B cell (primary cell): Measurements from ENCODE around the gene C1QTNF6. TPM values are rescaled to one million over a fixed set of nuclear protein-coding genes. Genes with fewer than 3 reads are reported as not detected.

Source experiments
- ATAC-seq: fragments of 200-7000 bp; cut with Tn5 transposase; one replicate; pipeline ENCODE4 v1.10.0; 2021; ENCODE audit warnings: low read depth, mild to moderate bottlenecking, moderate number of reproducible peaks, moderate library complexity
- CTCF ChIA-PET: fragments of 350-600 bp; sonication (Branson Sonifier 250); formaldehyde crosslinking; loops from one replicate; lab custom pipeline; 2021; ENCODE audit warnings: antibody characterized with exemption, inconsistent platforms; lab: Charles Lee
- POLR2A ChIA-PET: fragments of 350-600 bp; sonication (Branson Sonifier 250); formaldehyde crosslinking; loops from one replicate; lab custom pipeline; 2021; ENCODE audit warnings: antibody characterized with exemption; lab: Charles Lee
- DNase-seq: peaks from one replicate; pipeline ENCODE4 v3.0.0; 2013
- H2AFZ ChIP-seq: 2 replicates; pipeline ENCODE4 v1.6.1; 2012; ENCODE audit warnings: mild to moderate bottlenecking, low read depth, low read length; ENCODE audit not compliant: insufficient read depth, poor library complexity, severe bottlenecking
- H3K27ac ChIP-seq, 2 donors: 1 replicate in 1 of 2; 2 replicates in 1 of 2; pipeline ENCODE4 v1.5.1; 2012 to 2013; ENCODE audit warnings: low read length in 2 of 2, mild to moderate bottlenecking in 2 of 2, moderate library complexity in 1 of 2
- H3K27me3 ChIP-seq, 4 experiments: fragments of 200-600 bp in 1 of 4; sonication (generic) in 1 of 4; replicated peaks in 1 of 4; 1 replicate in 2 of 4; 2 replicates in 2 of 4; pipeline versions ENCODE4 v1.6.1 to v1.7.0; 2013 to 2016; ENCODE audit warnings: low read length in 3 of 4, mild to moderate bottlenecking in 2 of 4, mixed read lengths in 1 of 4, moderate library complexity in 1 of 4; ENCODE audit not compliant: insufficient read depth in 4 of 4, control insufficient read depth in 3 of 4; ENCODE audit errors: control extremely low read depth in 1 of 4
- H3K36me3 ChIP-seq, 2 experiments: replicated peaks in 1 of 2; 1 replicate in 1 of 2; 2 replicates in 1 of 2; pipeline versions ENCODE4 v1.6.1 to v1.7.1; 2013; ENCODE audit warnings: low read length in 1 of 2; ENCODE audit not compliant: insufficient read depth in 2 of 2, control insufficient read depth in 1 of 2; ENCODE audit errors: control extremely low read depth in 1 of 2, extremely low read depth in 1 of 2
- H3K4me1 ChIP-seq, 2 donors: fragments of 200-600 bp in 1 of 2; sonication (generic) in 1 of 2; 1 replicate in 1 of 2; 2 replicates in 1 of 2; pipeline versions ENCODE4 v1.5.1 to v1.6.1; 2013 to 2017; ENCODE audit warnings: low read length in 2 of 2; ENCODE audit not compliant: control insufficient read depth in 2 of 2, insufficient read depth in 2 of 2
- H3K4me2 ChIP-seq: replicated peaks from 2 replicates; pipeline ENCODE3; 2012; ENCODE audit warnings: mild to moderate bottlenecking, low read depth, low read length; ENCODE audit not compliant: poor library complexity, severe bottlenecking
- H3K4me3 ChIP-seq, 5 experiments: fragments of 200-600 bp in 1 of 5; sonication (generic) in 1 of 5; 1 replicate in 3 of 5; 2 replicates in 2 of 5; pipeline versions ENCODE4 v1.5.1 to v1.7.0; 2011 to 2016; ENCODE audit warnings: low read length in 4 of 5, mild to moderate bottlenecking in 4 of 5, low read depth in 2 of 5, control low read depth in 1 of 5, moderate library complexity in 1 of 5; ENCODE audit not compliant: insufficient read depth in 1 of 5; ENCODE audit errors: control extremely low read depth in 1 of 5, extremely low read depth in 1 of 5
- H3K79me2 ChIP-seq: fragments of 200-600 bp; sonication (generic); one replicate; pipeline ENCODE4 v1.6.0; 2016; ENCODE audit warnings: low read length; ENCODE audit not compliant: control insufficient read depth, insufficient read depth
- H3K9ac ChIP-seq: fragments of 200-600 bp; sonication (generic); 2 replicates; pipeline ENCODE4 v1.6.1; 2017; ENCODE audit warnings: mild to moderate bottlenecking, low read length, moderate library complexity
- H3K9me3 ChIP-seq, 3 donors: one replicate each; pipeline versions ENCODE4 v1.6.1 to v1.7.1; 2013; ENCODE audit warnings: low read length in 2 of 3; ENCODE audit not compliant: control insufficient read depth in 2 of 3, insufficient read depth in 1 of 3; ENCODE audit errors: control extremely low read depth in 1 of 3
- H4K20me1 ChIP-seq: 2 replicates; pipeline ENCODE4 v1.6.0; 2012; ENCODE audit warnings: mild to moderate bottlenecking, low read length; ENCODE audit not compliant: insufficient read depth, control insufficient read depth, poor library complexity, severe bottlenecking
- H3K27ac Mint-ChIP-seq: one replicate; pipeline ENCODE4 v1.8.0; 2021; ENCODE audit warnings: mixed read lengths
- H3K27me3 Mint-ChIP-seq: one replicate; pipeline ENCODE4 v1.8.0; 2021; ENCODE audit warnings: mixed read lengths
- H3K4me1 Mint-ChIP-seq: one replicate; pipeline ENCODE4 v1.8.0; 2021; ENCODE audit warnings: mixed read lengths
- H3K4me3 Mint-ChIP-seq: one replicate; pipeline ENCODE4 v1.8.0; 2021; ENCODE audit warnings: mixed read lengths
- H3K9me3 Mint-ChIP-seq: one replicate; pipeline ENCODE4 v1.8.0; 2022; ENCODE audit warnings: mixed read lengths; ENCODE audit not compliant: insufficient read depth
- EZH2 ChIP-seq: IDR thresholded peaks from 2 replicates; pipeline ENCODE4 v1.6.1; 2012; ENCODE audit warnings: borderline replicate concordance, low read depth, mild to moderate bottlenecking, moderate library complexity, low read length; ENCODE audit not compliant: insufficient read depth, poor library complexity, severe bottlenecking
- WGBS: methylation state at CpG from one replicate; pipeline ENCODE4 v1.1.5; 2013; ENCODE audit warnings: missing lambda C conversion rate; ENCODE audit not compliant: insufficient coverage; 5-methylcytosine and 5-hydroxymethylcytosine counted together
- intact Hi-C: fragments of 100-400 bp; cut with micrococcal nuclease; formaldehyde crosslinking; loops from one replicate; pipeline ENCODE4 v1.10.0; 2022
- polyA plus RNA-seq: library from polyadenylated mRNA; depleted of rRNA; stranded (reverse); fragments of >200 nt; gene quantifications from 2 replicates; pipeline ENCODE4 v1.2.3, GENCODE V29; 2012
- total RNA-seq, 2 donors: library from RNA; stranded (reverse); fragments of 120-200 nt in 1 of 2; gene quantifications; 1 replicate in 1 of 2; 2 replicates in 1 of 2; pipeline versions ENCODE4 v1.2.3 to v1.2.4, GENCODE V29; 2013 to 2022
- TF ChIP-seq, protein P1 (sequence below): fragments of 200-600 bp; IDR thresholded peaks from one replicate; pipeline ENCODE4 v1.8.0; 2022; ENCODE audit warnings: antibody characterized with exemption, mild to moderate bottlenecking

Gene C1QTNF6
- total and polyA plus RNA-seq, 2 donors (not counting 1 experiment from before 2014, with no cell fraction given), result 18.5 to 33.9 TPM

DNA sequence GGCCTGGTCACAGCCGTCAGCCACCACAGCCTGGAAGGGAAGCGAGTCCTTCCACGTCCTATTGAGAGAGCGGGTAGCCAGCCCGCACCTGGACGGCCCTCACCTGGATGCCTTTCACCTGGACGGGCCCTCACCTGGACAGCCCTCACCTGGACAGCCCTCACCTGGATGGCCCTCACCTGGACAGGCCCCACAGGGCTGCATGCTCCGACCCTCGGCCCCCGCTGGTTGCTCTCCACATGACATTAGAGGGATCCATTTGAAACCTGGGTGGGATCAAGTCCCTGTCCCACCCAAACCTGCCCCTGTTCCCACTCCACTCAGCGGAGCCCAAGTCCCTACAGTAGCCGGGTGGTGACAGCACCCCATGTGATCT, 3.7 kb downstream of the C1QTNF6 start:
- no peak overlapping the region for H3K9ac ChIP-seq
- H3K4me3 Mint-ChIP-seq, result no peak overlapping the region
- peaks cover 0 to 3% (median 0%) of the 10 kb centered on the region in 4 experiments for H3K27me3 ChIP-seq
- no peak overlapping the region for H3K27ac Mint-ChIP-seq
- H3K9me3 ChIP-seq, result peaks cover 0 to 3% (median 0%) of the 10 kb centered on the region in 3 donors
- no peaks in the 10 kb centered on the region for H4K20me1 ChIP-seq
- H3K27me3 Mint-ChIP-seq, result no peaks in the 10 kb centered on the region
- 91% methylated on average over 12 of the region's 12 CpGs for WGBS
- H3K4me1 Mint-ChIP-seq, result peaks cover 9% of the 10 kb centered on the region
- H3K4me1 ChIP-seq, result peaks cover 0 to 14% of the 10 kb centered on the region in 2 donors
- DNase-seq (no peak), ATAC-seq (no peak)
- no peaks in the 10 kb centered on the region for H3K79me2 ChIP-seq
- no peak overlapping the region for H3K27ac ChIP-seq
- no peaks in the 10 kb centered on the region for H3K36me3 ChIP-seq
- H2AFZ ChIP-seq, result no peak overlapping the region
- intact Hi-C loops, result no loop called here
- no peak for TF ChIP-seq EZH2
- TF ChIP-seq, protein P1, sequence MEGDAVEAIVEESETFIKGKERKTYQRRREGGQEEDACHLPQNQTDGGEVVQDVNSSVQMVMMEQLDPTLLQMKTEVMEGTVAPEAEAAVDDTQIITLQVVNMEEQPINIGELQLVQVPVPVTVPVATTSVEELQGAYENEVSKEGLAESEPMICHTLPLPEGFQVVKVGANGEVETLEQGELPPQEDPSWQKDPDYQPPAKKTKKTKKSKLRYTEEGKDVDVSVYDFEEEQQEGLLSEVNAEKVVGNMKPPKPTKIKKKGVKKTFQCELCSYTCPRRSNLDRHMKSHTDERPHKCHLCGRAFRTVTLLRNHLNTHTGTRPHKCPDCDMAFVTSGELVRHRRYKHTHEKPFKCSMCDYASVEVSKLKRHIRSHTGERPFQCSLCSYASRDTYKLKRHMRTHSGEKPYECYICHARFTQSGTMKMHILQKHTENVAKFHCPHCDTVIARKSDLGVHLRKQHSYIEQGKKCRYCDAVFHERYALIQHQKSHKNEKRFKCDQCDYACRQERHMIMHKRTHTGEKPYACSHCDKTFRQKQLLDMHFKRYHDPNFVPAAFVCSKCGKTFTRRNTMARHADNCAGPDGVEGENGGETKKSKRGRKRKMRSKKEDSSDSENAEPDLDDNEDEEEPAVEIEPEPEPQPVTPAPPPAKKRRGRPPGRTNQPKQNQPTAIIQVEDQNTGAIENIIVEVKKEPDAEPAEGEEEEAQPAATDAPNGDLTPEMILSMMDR, result no peak
- POLR2A ChIA-PET, result no interaction called here
- CTCF ChIA-PET, result no interaction called here
- no peak overlapping the region for H3K4me3 ChIP-seq
- no peak overlapping the region for H3K4me2 ChIP-seq
- H3K9me3 Mint-ChIP-seq, result no peaks in the 10 kb centered on the region

DNA sequence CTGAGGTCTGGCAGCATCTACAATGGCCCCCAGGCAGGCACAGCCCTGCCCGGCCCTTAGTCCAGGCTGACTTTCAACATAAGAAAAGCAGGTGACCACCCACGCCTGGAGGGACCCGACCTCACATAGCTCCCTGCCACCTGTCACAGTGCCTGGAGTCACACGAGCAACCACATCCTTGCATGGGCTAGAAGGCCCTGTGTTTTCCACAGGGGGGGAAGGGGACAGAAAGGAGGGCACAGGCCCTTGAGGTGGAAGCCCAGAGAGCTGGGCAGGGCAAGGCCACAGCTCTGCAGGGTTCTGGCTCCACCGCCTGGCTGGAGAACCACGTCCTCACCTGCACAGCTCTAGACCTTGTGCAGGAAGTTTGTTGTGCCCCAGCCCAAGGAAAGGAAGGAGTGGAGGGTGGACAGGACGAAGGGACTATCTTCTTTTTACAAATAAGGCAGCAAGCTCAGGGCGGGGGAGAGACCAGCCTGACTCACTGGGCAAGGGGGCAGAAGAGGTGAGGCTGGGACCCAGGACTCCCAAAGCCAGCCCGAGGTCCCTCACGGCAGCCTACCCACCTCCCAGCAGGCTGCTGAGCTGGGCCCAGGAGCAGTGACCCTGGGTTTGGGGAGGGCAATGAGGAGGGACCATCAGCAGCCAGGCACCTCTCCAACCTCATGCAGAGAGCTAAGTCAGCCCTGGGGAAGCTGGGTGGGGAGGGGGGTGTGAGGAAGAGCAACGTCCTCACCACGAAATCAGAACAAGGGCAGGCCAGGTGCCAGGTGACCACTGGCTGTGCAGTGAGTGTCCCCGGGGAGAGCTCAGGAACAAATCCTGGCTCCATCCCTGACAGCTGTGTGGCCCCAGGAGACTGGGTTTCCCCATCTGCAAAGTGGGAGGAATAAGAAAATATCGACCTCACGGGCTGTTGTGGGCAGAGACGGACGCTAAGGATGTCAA, 4.3 kb downstream of the C1QTNF6 start:
- DNase-seq (no peak), ATAC-seq (no peak)
- H3K4me1 ChIP-seq, result peaks cover 0 to 14% of the 10 kb centered on the region in 2 donors
- H3K27me3 ChIP-seq, result peaks cover 0 to 3% (median 0%) of the 10 kb centered on the region in 4 experiments
- intact Hi-C loops, result no loop called here
- no peak overlapping the region for H3K4me2 ChIP-seq
- no peak overlapping the region for H3K9ac ChIP-seq
- no peaks in the 10 kb centered on the region for H3K9me3 Mint-ChIP-seq
- POLR2A ChIA-PET, result no interaction called here
- no peaks in the 10 kb centered on the region for H3K27me3 Mint-ChIP-seq
- CTCF ChIA-PET, result interaction anchor here (1.2 kb wide), 1 partner anchor 77 kb away, joined by 5 read pairs; no protein-coding TSS in a partner anchor
- no peaks in the 10 kb centered on the region for H3K79me2 ChIP-seq
- TF ChIP-seq, protein P1, result no peak
- TF ChIP-seq EZH2, result no peak
- H3K4me1 Mint-ChIP-seq, result peaks cover 9% of the 10 kb centered on the region
- H2AFZ ChIP-seq, result no peak overlapping the region
- peaks cover 0 to 3% (median 0%) of the 10 kb centered on the region in 3 donors for H3K9me3 ChIP-seq
- H3K27ac Mint-ChIP-seq, result no peak overlapping the region
- no peak overlapping the region for H3K27ac ChIP-seq
- no peaks in the 10 kb centered on the region for H4K20me1 ChIP-seq
- no peak overlapping the region for H3K4me3 ChIP-seq
- H3K4me3 Mint-ChIP-seq, result no peak overlapping the region
- WGBS, result 69% methylated on average over 11 of the region's 17 CpGs
- H3K36me3 ChIP-seq, result no peaks in the 10 kb centered on the region
